ENCODE data around the gene SEMA7A.

GRCh38 chr15:74454764-74455500, 21.2 kb upstream of the SEMA7A start:
- no peak for TF ChIP-seq POLR2A (IDR thresholded peaks at IDR 0.05; ENCODE audit: low read depth, low read length)
- TF ChIP-seq CTCF (conservative IDR thresholded peaks at IDR 0.05; ENCODE audit: low read depth, low read length): no peak
- TF ChIP-seq RFX5 (IDR thresholded peaks at IDR 0.05; ENCODE audit: low read depth, low read length): no peak
- TF ChIP-seq RAD21 (IDR thresholded peaks at IDR 0.05; ENCODE audit: low read length): no peak
- no peak for TF ChIP-seq USF2 (IDR thresholded peaks at IDR 0.05; ENCODE audit: low read depth, low read length)
- TF ChIP-seq ELK1 (IDR thresholded peaks at IDR 0.05; ENCODE audit: borderline replicate concordance, low read depth, low read length): no peak
- no peak for TF ChIP-seq NFE2L2 (IDR thresholded peaks at IDR 0.05; ENCODE audit: low read depth, low read length)
- TF ChIP-seq CHD1 (IDR thresholded peaks at IDR 0.05; ENCODE audit: low read depth, low read length): no peak
- TF ChIP-seq MXI1 (IDR thresholded peaks at IDR 0.05; ENCODE audit: borderline replicate concordance, low read depth, low read length): no peak
- no peak for TF ChIP-seq BHLHE40 (IDR thresholded peaks at IDR 0.05; ENCODE audit: low read depth, low read length)
- no peak for TF ChIP-seq MAFK (IDR thresholded peaks at IDR 0.05; ENCODE audit: low read depth, low read length)
- TF ChIP-seq SMC3 (IDR thresholded peaks at IDR 0.05; ENCODE audit: low read depth, low read length): no peak
- no peak for TF ChIP-seq CEBPB (IDR thresholded peaks at IDR 0.05; ENCODE audit: low read depth, low read length)
